HFFc6 (cell line): ENCODE data around the gene IFITM10. TPM values are rescaled to one million over a fixed set of nuclear protein-coding genes. Genes with fewer than 3 reads are reported as not detected.

Experiments used
- DNase-seq: peaks from one replicate; pipeline ENCODE4 v3.0.0-alpha.2; 2018
- H3K27ac Mint-ChIP-seq: 2 replicates; pipeline ENCODE4 v1.8.0; 2020; ENCODE audit warnings: mild to moderate bottlenecking, mixed read lengths
- H3K27me3 Mint-ChIP-seq: 2 replicates; pipeline ENCODE4 v1.8.0; 2021; ENCODE audit warnings: mild to moderate bottlenecking, moderate library complexity, mixed read lengths; ENCODE audit not compliant: insufficient read depth
- H3K36me3 Mint-ChIP-seq: 2 replicates; pipeline ENCODE4 v1.8.0; 2021; ENCODE audit warnings: low read depth, mixed read lengths
- H3K4me1 Mint-ChIP-seq: 2 replicates; pipeline ENCODE4 v1.8.0; 2020; ENCODE audit warnings: low read depth, mixed read lengths
- H3K4me3 Mint-ChIP-seq: 2 replicates; pipeline ENCODE4 v1.8.0; 2020; ENCODE audit warnings: mild to moderate bottlenecking, moderate library complexity, mixed read lengths
- H3K9me3 Mint-ChIP-seq: 2 replicates; pipeline ENCODE4 v1.8.0; 2020; ENCODE audit warnings: mild to moderate bottlenecking, mixed read lengths
- total RNA-seq, 6 experiments: library from RNA; stranded (reverse); fragmentation: NEBNext Ultra II Directional; extraction: Animal tissue kit (Norgen Biotek cat#: 25700); gene quantifications; 2 replicates in 1 of 6; 3 replicates in 5 of 6; pipeline ENCODE4 v1.2.3, GENCODE V29; 2021
- TF ChIP-seq, protein P1 (sequence below): fragments of 200-600 bp; sonication (generic); IDR thresholded peaks from 2 replicates; pipeline ENCODE4 v1.5.0; 2021; ENCODE audit warnings: antibody characterized with exemption, mild to moderate bottlenecking

Gene IFITM10
- total RNA-seq, 6 experiments from 2014 or later, result 0.21 to 0.71 (median 0.45) TPM

DNA sequence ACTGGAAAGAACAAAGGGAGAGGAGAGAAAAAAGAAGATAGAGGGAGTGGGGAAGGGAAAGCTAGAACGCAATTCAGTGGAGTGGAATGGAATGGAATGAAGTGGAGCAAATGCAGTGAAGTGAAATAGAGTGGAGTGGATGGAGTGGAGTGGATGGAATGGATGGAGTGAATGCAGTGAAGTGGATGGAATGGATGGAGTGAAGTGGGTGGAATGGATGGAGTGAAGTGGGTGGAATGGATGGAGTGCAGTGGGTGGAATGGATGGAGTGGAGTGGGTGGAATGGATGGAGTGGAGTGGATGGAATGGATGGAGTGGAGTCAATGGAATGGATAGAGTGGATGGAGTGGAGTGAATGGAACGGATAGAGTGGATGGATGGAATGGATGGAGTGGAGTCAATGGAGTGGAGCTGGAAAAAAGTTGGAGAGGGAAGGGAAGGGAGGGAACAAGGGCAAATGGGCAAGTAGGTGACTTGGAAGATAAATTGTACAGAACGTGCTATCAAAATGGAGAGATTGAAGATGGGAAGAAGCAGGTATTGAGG, 13.9 kb downstream of the IFITM10 start:
- TF ChIP-seq, protein P1, sequence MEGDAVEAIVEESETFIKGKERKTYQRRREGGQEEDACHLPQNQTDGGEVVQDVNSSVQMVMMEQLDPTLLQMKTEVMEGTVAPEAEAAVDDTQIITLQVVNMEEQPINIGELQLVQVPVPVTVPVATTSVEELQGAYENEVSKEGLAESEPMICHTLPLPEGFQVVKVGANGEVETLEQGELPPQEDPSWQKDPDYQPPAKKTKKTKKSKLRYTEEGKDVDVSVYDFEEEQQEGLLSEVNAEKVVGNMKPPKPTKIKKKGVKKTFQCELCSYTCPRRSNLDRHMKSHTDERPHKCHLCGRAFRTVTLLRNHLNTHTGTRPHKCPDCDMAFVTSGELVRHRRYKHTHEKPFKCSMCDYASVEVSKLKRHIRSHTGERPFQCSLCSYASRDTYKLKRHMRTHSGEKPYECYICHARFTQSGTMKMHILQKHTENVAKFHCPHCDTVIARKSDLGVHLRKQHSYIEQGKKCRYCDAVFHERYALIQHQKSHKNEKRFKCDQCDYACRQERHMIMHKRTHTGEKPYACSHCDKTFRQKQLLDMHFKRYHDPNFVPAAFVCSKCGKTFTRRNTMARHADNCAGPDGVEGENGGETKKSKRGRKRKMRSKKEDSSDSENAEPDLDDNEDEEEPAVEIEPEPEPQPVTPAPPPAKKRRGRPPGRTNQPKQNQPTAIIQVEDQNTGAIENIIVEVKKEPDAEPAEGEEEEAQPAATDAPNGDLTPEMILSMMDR, result no peak
- Mint-ChIP-seq H3K27ac (no peak overlapping the region), H3K27me3 (peaks cover 48% of the 10 kb centered on the region), H3K4me3 (no peak overlapping the region), H3K4me1 (no peaks in the 10 kb centered on the region), H3K9me3 (peaks cover 34% of the 10 kb centered on the region), H3K36me3 (peaks cover 23% of the 10 kb centered on the region)
- no peak for DNase-seq

DNA sequence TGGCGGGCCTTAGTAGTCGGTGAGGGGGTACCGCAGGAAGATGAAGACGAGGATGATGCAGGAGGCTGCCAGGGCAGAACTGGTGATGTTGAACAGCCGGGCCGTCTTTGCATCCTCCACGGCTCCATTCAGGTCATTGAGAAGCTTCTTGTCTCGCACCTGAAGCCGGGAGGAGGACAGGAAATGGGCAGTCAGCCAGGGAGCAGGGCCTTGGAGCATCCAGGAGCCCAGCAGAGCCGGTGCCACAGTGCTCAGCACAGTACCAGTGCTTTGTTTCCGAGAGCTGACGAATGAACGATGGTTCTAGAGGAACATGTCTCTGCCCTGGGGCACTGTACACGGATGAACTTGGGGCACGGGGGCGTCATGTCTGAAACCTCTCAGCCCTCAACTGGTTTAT, 15.1 kb downstream of the IFITM10 start:
- peaks cover 40% of the 10 kb centered on the region for H3K9me3 Mint-ChIP-seq
- H3K27ac Mint-ChIP-seq, result no peak overlapping the region
- TF ChIP-seq, protein P1, result no peak
- no peak for DNase-seq
- H3K27me3 Mint-ChIP-seq, result peaks cover 48% of the 10 kb centered on the region
- no peak overlapping the region for H3K4me3 Mint-ChIP-seq
- H3K36me3 Mint-ChIP-seq, result peaks cover 28% of the 10 kb centered on the region
- H3K4me1 Mint-ChIP-seq, result no peaks in the 10 kb centered on the region

DNA sequence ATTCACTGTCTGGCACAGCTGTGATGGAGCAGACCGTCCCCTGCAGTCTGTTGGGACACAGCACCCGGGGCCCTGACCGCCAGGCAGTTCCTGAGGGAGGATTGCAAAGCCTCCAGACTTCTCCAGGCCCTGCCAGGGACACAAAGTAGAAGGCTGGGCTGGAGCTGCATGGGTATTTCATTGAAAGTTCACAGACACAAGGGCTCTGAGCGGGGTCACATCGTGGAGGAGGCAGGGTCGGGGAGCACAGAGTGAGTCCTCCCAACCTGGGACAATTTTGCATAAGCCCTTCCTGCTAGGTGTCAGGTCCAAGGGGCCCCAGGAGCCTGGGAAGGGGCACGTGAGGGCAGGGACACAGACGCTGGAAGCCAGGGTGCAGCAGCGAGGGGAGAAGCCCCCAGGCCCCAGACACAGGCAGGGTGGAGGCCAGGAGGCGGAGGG, 15.7 kb downstream of the IFITM10 start:
- Mint-ChIP-seq H3K9me3 (peaks cover 40% of the 10 kb centered on the region), H3K4me1 (no peaks in the 10 kb centered on the region; the same call in 1 of the 2 replicates), H3K27me3 (peaks cover 42% of the 10 kb centered on the region)

DNA sequence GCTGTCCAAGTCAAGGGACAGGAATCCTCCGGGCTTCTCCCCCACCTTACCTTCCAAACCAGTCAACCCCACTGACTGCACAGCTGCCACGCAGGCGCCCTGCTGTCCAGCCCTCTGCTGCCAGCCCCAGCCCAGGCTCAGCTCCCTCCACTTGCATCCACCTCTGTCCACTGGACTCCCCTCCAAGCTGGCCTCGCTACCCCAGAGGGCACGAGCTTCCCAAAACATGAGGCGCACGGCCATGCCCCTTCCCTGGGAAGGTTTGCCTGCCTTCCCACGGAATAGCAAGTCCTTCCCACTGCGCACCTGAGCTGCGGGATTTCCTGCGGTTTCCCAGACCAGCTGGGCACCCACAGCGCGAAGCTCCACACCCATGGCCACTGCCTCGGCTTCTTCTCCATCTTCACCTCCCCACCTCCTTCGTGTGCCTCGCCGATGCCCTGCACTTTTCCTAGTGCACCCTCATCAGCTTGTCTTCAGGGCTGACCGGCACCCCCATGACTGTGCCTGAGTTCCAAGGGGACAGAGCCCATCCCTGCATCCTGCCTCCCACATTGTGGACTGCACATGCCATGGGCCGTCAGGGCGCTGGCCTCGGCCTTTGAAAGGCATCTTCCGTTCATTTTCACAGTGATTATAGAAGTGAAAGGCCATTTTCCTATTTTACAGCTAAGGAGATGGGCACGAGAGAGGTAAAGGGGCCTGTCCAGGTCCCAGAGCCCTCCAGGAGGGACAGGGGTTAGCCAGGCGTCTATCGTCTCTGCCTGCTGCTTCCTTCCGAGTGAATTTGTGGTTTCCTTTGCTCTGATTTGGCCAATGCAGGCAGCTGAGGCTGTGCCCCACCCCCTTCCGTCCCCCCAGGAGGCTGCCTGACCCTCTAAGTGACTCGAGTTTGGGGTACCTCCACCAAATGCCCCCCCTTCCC, 16.4 kb downstream of the IFITM10 start:
- Mint-ChIP-seq H3K27me3 (peaks cover 37% of the 10 kb centered on the region), H3K4me1 (no peaks in the 10 kb centered on the region; the same call in 1 of the 2 replicates), H3K9me3 (peaks cover 40% of the 10 kb centered on the region), H3K4me3 (no peak overlapping the region), H3K27ac (no peak overlapping the region), H3K36me3 (peaks cover 28% of the 10 kb centered on the region)
- DNase-seq, result no peak
- TF ChIP-seq, protein P1, result no peak

More for the DNA sequence above, 15.7 kb downstream of the IFITM10 start:
- Mint-ChIP-seq H3K36me3 (peaks cover 28% of the 10 kb centered on the region), H3K27ac (no peak overlapping the region), H3K4me3 (no peak overlapping the region)
- TF ChIP-seq, protein P1, result no peak
- DNase-seq, result no peak

DNA sequence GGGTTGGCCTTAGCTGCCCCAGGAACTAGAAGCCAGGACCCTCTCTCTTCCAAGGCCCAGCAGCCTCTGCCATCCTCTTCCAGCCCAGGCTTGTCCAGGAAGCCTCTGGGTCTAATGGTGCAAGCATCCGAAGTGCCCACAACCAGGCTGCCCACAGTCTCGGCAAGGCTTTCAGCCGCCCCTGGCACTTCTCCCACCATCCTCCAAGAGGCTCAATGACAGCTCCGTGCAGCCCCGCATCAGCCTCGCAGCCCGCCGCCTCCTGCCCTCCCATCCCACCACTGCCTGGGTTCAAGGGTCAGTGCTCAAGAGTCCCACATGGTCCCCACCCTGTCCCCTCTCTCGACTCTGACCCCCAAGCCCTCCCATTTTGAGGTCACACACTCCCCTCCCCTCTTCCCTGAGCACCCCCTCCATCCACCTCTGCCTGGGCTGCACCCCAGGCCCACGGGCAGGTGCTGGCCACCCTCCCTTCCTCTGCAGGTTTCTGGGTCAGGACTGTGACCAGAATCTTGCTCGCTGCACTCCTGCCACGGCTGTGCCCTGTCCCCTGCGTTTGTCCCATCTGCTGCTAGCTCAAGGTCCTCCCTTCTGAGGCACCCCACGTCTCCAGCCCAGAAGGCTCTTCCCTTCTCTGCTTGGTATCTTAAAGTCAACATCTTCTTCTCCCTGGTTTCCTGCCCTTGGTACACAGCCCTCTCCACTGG, 17.2 kb downstream of the IFITM10 start:
- H3K4me3 Mint-ChIP-seq, result no peak overlapping the region
- no peak for DNase-seq
- H3K36me3 Mint-ChIP-seq, result peaks cover 28% of the 10 kb centered on the region
- TF ChIP-seq, protein P1, result no peak
- peaks cover 35% of the 10 kb centered on the region for H3K27me3 Mint-ChIP-seq
- peaks cover 35% of the 10 kb centered on the region for H3K9me3 Mint-ChIP-seq
- no peaks in the 10 kb centered on the region; the same call in 1 of the 2 replicates for H3K4me1 Mint-ChIP-seq
- H3K27ac Mint-ChIP-seq, result no peak overlapping the region
